HG02884 (cell line): ENCODE results near the gene SPPL3.

Experiments
- ATAC-seq: cut with Tn5 transposase; IDR thresholded peaks from one replicate; pipeline ENCODE4 v1.9.1; 2021; ENCODE audit warnings: mild to moderate bottlenecking, moderate library complexity; ENCODE audit not compliant: unreplicated experiment

SPPL3 gene

DNA sequence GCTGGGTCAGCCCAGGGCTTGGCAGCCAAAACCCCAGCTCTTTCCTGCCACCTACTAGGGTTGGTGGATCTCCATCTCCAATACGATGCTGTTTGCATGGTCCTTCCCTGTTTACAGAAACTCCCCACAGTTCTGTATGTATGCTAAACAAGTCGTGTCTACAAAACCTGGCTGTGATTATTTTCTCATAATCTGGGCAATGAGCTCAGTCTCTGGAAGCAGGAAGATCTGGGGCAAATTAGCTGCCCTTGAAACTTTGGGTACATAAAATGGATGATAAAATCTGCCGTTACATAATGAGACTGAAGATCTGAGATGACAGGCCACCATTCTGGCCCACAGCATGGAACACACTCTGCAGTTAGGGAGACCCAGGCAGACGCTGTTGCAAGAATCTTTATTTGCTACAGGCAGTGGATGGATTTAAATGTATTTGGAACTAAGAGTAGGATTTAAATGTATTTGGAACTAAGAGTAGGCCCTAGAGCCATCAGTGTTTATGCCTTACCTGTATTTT is 146.9 kb downstream of the SPPL3 start:
- ATAC-seq, result no peak

DNA sequence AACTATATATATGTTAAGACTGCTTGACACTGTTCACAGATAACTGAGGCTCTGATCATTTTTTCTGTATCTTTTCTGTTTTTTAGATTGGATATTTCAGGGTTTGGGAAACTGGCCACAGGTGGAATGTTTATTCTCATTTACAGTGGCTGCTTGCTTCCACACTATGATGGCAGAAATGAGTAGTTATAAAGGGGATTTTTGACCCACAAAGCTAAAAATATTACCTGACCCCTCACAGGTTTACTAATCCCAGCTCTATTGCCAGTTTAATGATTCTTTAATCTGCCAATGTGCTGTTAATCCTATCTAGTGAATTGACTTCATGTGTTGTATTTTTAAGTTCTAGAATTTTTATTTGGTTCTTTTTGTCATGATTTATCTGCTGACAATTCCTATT is 148.9 kb downstream of the SPPL3 start:
- ATAC-seq, result no peak

DNA sequence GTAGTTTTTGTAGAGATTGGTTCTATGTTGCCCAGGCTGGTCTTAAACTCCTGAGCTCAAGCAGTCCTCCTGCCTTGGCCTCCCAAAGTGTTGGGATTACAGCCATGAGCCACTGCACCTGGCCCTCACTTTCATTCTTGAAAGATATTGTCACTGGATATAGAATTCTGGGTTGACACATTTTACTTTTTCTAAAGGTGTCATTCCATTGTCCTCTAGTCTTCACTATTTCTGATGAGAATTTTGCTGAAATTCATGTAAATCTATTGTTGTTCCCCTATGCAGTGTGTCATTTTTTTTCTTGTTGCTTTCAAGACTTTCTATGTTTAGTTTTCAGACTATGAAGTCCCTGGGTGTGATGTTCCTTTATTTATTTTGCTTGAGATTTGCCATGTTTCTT is 149.4 kb downstream of the SPPL3 start:
- ATAC-seq, result no peak

DNA sequence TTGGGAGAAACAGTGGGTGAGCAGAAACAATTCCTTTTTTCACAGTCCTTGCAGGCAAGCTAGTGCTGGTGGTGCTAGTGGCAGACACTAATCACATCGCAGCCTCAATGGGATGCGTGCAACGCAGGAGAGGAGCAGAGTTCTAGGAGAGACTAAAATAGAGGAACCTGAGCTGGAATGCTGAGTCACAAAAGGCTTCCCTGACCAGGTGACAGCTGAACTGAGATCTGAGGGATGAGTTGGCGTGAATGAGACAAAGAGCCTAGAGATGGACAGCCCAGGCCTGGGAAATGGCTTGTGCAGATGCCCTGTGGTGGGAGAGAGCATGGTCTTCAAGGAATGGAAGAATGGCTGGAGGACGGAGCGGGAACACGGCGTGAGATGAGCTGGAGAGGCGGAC is 152.8 kb downstream of the SPPL3 start:
- no peak for ATAC-seq

DNA sequence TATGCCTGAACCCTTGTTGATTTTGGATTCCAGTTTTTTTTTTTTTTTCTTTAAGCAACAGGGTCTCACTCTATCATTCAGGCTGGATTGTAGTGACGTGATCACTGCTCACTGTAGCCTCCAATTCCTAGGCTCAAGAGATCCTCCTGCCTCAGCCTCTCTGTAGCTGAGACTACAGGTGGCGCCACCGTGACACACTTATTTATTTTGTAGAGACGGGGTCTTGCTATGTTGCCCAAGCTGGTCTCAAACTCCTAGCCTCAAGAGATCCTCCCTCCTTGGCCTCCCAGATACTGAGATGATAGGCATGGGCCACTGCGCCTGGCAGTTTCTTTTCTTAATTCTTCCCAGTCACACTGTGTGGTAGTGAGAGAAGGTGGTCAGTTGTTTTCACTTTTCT is 153.4 kb downstream of the SPPL3 start:
- no peak for ATAC-seq

DNA sequence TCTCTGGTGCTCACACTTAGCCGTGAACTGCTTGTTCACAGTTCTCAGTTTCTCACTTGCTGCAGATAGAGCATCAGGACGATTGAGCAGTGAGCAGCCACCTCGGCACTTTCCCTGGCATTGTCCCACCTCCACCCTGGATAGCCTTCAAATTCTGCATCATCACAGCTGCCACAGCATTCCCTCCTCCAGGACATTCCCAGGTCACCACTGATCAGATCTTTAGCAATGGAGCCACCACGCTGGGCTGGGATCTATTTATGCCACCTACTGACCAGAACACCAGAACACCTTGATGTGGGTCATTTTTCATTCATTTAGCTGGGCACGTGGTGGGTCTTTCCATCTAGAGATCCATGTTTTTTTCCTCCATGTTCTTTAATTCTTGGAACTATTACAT is 154.9 kb downstream of the SPPL3 start:
- no peak for ATAC-seq

DNA sequence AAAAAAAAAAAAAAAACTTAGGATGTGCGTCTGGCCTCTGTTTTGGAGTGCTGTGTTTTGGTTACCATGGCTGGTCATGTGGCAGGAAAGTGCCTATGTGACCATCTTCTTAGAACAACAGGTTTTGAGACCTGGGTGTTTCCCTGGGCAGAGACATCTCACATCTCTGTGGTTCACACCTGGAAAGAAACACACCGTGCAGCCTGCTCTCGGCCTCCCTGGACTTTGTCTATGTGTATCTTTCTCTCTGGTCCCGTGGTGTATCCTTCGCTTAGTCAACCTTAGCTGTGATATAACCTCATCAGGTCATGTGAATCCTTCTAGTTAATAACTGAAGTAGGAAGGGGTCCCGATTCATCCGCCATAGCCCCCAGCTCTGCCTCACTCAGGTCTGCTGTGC is 155.9 kb downstream of the SPPL3 start:
- no peak for ATAC-seq

DNA sequence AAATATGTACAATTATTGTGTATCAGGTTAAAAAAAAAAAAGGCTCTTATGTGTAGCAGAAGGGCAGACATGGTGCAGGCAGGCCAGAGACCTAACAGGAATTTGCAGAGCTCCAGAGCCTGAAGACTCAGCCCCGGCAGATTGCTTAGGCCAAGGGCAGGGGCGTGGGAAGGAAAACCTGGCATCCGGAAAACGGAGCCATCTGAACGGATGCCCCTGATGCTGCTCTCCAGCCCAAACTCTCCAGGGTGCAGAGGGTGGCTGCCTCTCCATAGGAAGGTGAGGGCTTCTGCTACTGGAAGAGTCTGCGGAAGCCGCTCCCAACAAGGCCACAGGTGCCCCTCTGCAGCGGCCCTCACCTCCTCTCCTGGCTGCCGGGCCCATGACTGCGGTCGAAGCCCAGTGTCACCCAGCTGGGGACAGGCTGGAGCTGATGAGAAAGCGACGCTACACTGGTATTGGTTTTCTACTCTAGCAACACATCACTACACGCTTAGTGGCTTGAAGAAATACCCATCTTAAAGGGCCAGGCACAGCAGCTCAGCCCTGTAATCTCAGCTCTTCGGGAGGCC is 159.2 kb downstream of the SPPL3 start:
- ATAC-seq, result no peak

DNA sequence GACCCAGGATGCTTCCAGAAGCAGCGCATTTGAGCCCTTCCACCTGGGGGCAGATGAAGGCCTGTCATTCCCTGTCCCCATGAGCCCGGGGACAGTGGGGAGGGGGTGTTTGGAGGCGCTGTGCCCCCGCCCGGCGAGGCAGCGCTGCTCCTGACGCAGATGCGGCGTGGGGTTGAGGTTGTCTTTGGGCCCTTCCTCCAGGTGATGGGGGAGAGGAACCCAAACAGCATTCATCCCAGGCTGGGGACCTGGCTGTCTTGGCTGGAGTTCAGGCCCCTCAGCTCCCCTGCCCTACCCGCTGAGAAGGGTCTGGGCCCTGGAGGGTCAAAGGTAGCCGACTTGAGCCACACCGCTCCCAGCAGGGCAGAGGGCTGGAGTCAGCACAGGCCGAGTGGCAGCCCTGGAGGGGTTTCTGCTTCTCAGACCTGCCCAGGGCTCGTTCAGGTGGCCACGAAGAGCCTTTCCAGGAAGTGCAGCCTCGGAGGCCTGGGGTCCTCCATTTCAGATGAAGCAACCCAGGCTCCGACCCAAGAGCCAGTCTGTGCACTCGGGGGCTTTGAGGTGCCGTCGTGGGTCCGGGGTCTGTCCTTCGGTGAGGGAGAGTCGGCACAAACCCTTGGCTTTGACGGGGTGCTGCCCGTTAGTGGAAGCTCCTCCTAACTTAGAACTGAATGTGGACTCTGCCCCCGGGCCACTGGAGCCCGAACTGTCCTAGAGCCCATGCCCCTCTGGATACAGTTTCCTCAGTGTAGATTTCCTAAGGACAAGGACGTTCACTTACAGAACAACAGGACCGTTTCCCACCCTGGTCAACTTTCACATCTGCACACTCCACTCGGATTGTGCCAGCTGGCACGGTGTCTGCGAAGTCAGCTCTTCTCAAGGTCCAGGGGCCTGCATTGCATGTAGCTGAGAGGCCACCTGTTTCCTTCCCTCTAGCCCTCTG is 162.4 kb downstream of the SPPL3 start:
- ATAC-seq, result no peak

DNA sequence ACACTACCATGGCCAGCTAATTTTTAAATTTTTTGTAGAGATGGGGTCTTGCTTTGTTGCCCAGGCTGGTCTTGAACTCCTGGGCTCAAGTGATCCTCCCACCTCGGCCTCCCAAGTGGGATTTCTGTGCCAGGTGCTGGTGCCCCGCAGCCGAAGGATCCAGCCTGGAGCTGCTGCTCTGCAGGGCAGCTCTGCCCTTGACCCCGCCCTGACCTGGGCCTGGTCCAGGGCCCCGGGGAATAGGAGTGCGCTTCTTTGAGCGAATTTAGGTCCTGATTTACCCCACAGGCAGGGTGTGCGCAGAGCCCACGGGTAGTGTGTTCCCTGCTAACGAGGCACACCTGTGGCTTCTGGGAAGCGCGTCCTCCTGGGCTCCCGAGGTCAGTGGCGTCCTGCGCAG is 163.3 kb downstream of the SPPL3 start:
- no peak for ATAC-seq

DNA sequence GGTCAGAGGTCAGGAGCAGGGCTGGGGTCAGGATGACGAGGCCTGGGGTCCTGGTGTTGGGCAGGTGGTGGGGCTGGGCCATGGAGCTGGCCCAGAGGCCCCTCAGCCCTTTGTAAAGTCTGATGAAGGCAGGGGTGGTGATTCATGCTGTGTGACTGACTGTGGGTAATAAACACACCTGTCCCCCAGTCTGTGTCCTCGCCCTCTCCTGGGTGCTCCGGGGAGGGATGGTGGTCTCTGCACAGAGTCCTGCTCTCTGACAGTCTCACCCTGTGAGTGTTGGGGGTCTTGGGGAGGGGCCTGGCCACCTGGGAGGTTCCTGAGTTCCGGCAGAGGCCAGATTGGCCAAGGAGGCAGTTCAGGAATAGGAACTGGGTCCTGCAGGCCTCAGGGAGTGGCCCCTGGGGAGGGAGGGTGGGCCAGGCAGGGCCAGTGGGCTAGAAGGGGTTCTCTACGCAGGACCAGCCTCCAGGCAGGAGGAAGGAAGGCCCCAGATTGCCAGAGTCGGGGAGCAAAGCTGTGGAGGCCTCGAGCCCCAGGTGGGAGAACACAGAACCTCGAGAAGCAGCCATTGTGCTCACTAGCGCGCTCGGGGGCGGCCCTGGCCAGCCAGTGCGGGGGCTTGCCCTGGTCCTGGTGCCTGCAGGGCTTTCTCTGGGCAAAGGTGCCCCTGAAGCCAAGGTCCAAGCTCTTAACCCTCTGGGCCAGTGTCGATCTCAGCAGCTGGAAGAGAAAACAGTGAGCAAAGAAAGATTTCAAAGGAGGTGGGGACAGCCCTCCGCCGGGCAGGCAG is 164.1 kb downstream of the SPPL3 start:
- ATAC-seq, result no peak

DNA sequence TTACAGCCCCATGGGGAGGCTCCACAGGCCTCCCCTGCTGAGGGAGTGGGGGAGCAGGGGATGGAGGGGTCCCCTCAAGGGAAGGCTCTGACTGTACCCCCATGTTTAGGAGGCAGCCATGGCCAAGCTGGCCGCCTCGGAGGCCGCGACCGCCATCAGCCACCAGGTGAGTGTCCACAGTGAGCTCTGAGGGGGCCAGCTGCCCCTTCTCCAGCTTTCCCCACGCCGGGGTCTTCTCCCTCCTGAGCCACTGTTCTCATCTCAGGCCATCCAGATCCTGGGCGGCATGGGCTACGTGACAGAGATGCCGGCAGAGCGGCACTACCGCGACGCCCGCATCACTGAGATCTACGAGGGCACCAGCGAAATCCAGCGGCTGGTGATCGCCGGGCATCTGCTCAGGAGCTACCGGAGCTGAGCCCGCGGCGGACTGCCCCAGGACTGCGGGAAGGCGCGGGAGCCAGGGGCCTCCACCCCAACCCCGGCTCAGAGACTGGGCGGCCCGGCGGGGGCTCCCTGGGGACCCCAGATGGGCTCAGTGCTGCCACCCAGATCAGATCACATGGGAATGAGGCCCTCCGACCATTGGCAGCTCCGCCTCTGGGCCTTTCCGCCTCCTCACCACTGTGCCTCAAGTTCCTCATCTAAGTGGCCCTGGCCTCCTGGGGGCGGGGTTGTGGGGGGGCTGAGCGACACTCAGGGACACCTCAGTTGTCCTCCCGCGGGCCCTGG is 165.0 kb downstream of the SPPL3 start:
- no peak for ATAC-seq

DNA sequence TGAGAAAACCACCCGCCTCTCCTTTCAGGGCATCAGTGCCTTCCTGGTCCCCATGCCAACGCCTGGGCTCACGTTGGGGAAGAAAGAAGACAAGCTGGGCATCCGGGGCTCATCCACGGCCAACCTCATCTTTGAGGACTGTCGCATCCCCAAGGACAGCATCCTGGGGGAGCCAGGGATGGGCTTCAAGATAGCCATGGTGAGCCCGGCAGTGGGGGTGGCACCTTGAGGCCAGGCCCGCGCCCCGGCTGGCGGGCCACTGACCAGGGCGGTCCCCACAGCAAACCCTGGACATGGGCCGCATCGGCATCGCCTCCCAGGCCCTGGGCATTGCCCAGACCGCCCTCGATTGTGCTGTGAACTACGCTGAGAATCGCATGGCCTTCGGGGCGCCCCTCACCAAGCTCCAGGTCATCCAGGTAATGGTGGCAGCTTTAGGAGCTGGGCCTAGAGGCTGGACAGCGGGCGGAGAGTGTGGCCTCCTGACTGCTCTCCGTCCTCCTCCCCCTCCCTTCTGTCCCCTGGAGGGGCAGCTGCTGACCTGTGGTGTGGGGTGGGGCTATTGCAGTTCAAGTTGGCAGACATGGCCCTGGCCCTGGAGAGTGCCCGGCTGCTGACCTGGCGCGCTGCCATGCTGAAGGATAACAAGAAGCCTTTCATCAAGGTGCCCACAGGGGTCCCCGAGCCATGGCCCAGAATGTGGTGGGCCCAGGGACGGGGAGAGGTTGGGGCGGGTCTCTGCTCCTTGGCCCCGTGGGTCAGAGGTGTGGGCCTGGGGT is 165.7 kb downstream of the SPPL3 start:
- no peak for ATAC-seq

DNA sequence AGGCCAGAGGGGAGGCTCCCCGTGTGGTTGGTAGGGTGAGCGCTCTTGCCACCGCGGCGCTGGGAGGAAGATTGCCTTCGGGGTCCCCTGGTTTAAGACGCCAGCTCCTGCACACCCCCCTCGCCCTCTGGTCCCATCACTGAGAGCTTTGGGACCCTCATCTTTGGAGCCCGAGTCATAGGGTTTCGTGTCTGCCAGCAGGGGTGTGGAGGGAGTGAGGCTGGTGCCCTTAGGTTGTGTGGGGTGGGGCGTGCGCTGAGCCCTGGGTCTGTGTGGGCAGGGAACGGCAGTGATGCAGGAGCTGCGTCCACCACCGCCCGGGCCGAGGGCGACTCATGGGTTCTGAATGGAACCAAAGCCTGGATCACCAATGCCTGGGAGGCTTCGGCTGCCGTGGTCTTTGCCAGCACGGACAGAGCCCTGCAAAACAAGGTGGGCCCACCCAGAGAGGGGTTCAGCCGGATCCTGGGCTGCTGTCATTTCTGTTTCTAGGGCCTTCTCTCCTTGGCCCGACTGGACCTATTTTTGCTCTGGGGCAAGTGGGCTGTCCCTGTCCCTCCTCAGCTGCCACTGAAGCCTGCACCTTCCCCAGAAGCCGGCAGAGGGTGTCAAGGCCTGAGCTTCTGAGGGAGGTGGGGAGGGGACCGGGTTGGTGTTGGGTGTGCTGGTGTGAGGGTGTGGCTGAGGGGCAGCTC is 166.5 kb downstream of the SPPL3 start:
- ATAC-seq, result no peak

DNA sequence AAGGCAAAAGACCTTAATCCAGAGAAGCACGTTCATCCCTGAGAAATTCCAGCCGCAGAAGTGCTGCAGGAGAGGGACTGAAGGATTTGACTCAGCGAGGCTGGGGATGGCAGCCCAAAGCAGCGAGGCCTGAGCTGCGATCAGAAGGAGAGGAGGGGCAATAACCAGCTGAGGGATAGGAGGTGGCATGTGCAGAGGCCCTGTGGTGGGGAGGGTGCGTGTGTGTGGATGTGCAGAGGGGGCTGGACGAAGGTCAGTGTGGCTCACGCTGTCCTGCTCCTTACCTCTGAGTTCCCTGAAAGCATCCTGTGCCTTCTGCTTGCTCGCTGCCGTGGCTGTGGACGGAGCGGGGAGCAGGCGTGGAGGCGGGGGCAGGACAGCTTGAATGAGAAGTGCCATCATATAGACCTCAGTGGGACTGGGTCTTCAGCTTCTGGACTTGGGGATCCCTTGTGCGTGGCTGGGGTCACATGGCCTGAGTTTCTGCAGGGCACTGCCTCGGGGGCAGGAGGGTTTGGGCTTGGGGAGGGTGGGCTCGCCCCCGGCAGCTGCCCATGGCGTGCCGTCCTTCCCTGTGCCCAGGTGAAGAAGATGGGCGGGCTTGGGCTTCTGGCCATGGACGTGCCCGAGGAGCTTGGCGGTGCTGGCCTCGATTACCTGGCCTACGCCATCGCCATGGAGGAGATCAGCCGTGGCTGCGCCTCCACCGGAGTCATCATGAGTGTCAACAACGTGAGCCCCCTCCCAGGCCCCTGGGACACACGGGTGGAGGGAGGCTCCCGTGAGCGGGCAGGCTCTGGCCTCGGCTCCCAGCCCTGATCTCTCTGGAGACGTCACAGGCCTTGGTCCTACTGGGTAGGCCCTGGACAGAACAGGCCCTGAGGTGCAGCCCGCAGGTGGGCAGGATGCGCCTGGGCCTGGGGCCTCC is 167.5 kb downstream of the SPPL3 start:
- no peak for ATAC-seq

DNA sequence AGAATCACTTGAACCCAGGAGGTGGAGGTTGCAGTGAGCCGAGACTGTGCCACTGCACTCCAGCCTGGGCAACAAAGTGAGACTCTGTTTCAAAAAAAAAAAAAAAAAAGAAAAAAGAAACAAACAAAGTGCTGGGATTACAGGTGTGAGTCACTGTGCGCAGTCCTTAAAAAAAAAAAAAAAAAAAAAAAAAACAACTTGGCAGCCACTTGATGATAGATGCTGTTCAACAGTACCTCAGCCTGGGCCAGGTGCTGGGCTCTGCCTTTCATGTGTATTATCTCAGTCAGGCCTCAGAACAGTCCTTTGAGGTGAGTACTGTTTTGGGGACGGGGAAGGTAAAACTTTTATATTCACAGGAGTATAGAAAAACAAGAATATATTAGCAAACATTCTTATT is 169.0 kb downstream of the SPPL3 start:
- no peak for ATAC-seq

DNA sequence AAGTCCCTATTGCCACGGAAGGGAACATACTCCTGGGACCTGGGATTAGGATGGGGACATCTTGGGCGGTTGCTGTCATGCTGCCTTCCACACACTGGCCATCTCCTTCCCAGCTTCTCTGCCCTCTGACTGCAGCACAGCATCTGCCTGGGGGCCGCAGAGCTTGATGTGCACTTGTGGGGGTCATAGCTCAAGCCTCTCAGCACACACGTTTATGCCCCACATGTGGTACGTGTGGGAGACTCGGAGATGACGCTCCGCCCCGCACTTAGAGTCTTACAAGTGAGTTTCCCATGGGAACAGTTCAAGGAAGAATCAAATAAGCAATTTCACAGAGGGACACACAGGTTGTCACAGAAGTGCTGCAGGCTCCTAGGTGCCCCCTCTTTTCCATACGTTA is 169.9 kb downstream of the SPPL3 start:
- ATAC-seq, result no peak

DNA sequence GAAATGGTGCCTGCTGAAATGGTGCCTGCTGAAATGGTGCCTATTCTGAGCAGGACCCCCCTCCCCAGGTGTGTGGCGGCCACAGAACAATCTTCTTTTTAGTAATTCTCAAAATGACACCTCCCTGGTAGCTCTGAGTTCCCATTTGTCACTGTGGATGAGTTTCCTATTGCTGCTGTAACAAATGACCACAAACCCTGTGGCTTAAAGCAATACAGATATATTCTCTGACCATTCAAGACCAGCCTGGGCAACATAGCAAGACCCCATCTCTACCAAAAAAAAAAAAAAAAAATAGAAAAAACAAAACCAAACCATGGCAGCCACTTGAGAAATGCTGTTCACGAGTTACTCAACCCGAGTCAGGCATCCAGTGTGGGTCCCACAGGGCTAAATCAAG is 170.6 kb downstream of the SPPL3 start:
- no peak for ATAC-seq
